Glutamatergic neuron (in vitro differentiated cells): ENCODE data around the gene SDC3. TPM values are rescaled to one million over a fixed set of nuclear protein-coding genes. Genes with fewer than 3 reads are reported as not detected.

ENCODE experiments used
- DNase-seq: peaks from one replicate; pipeline ENCODE4 v3.0.0; 2022
- H3K27ac Mint-ChIP-seq: one replicate; pipeline ENCODE4 v1.8.0; 2020; ENCODE audit warnings: mild to moderate bottlenecking, mixed read lengths, inconsistent platforms; ENCODE audit not compliant: unreplicated experiment
- H3K27me3 Mint-ChIP-seq: one replicate; pipeline ENCODE4 v1.8.0; 2020; ENCODE audit warnings: mild to moderate bottlenecking, moderate library complexity, mixed read lengths, inconsistent platforms; ENCODE audit not compliant: unreplicated experiment
- H3K36me3 Mint-ChIP-seq: one replicate; pipeline ENCODE4 v1.8.0; 2020; ENCODE audit warnings: mild to moderate bottlenecking, mixed read lengths, inconsistent platforms; ENCODE audit not compliant: unreplicated experiment
- H3K4me1 Mint-ChIP-seq: one replicate; pipeline ENCODE4 v1.8.0; 2020; ENCODE audit warnings: mild to moderate bottlenecking, low read depth, mixed read lengths, inconsistent platforms; ENCODE audit not compliant: unreplicated experiment
- H3K4me3 Mint-ChIP-seq: one replicate; pipeline ENCODE4 v1.8.0; 2020; ENCODE audit warnings: mild to moderate bottlenecking, mixed read lengths, inconsistent platforms; ENCODE audit not compliant: unreplicated experiment
- H3K9me3 Mint-ChIP-seq: one replicate; pipeline ENCODE4 v1.8.0; 2020; ENCODE audit warnings: mild to moderate bottlenecking, moderate library complexity, mixed read lengths, inconsistent platforms; ENCODE audit not compliant: unreplicated experiment
- CTCF ChIP-seq: fragments of 200-600 bp; sonication (generic); IDR thresholded peaks from one replicate; pipeline ENCODE4 v1.5.0; 2021; ENCODE audit not compliant: partially characterized antibody, unreplicated experiment
- long read RNA-seq: library from polyadenylated mRNA; unstranded; transcript quantifications from one replicate; pipeline ENCODE4 v2.0.0, GENCODE V29; 2020; ENCODE audit not compliant: unreplicated experiment
- total RNA-seq: library from RNA; stranded (reverse); fragmentation: NEBNext Ultra II Directional; extraction: Animal tissue kit (Norgen Biotek cat#: 25700); gene quantifications from one replicate; pipeline ENCODE4 v1.2.1, GENCODE V29; 2021; ENCODE audit not compliant: unreplicated experiment

Gene SDC3
- total RNA-seq = 41.7 TPM
- long read RNA-seq, partial matches to known transcripts = 0 of 6 reads
- long read RNA-seq, other reads (novel, unspliced or antisense) = 6 of 6 reads

GRCh38 chr1:30908696-30909364 lies at the start of gene SDC3:
Gene SDC3, minus strand, starts transcription at chr1:30908758. Its CDS starts 172 bp downstream, at chr1:30908586.
- TF ChIP-seq CTCF = no peak
- H3K4me1 Mint-ChIP-seq = peaks cover 31% of the 10 kb centered on the region
- peak within 1 kb of the TSS; percentile 86 for H3K27ac Mint-ChIP-seq
- peaks cover 16% of the 10 kb centered on the region for H3K27me3 Mint-ChIP-seq
- DNase-seq = no peak
- H3K36me3 Mint-ChIP-seq = no peaks in the 10 kb centered on the region
- peak within 1 kb of the TSS; percentile 92 for H3K4me3 Mint-ChIP-seq
- peaks cover 14% of the 10 kb centered on the region for H3K9me3 Mint-ChIP-seq

DNA sequence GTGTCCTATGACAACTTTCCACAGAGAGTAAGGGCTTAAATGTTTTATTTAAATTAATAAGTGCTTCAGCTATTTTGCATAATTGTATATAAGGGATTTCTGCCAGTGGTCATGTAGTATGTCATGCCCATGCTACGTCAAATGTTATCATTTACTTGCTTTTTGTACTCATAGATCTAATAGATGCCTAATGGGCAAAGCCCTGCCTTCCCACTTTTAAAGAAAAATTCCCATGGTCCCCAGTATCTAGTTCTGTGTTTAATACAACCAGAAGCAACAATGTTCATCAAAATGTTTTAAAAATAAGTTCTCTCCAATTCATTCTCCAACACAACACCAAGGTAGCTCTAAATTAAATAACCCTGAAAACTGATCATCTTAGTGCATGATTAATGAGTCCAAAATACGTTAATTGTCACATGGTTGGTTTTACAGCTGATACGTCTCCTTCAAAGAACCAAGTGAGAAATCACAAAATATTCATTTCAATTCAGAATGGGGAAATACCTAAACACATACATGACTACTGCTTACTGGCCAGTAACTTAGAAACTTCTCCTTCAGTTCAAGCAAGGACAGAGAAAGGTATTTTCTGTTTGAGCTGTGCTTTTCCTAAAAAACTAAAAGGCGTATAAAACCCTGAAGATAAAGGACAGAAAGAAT lies 49.1 kb upstream of the SDC3 start:
- Mint-ChIP-seq H3K36me3 (no peaks in the 10 kb centered on the region), H3K9me3 (peaks cover 6% of the 10 kb centered on the region), H3K27ac (no peak overlapping the region), H3K4me1 (peaks cover 8% of the 10 kb centered on the region), H3K27me3 (no peaks in the 10 kb centered on the region), H3K4me3 (no peak overlapping the region)
- no peak for TF ChIP-seq CTCF
- DNase-seq = no peak

DNA sequence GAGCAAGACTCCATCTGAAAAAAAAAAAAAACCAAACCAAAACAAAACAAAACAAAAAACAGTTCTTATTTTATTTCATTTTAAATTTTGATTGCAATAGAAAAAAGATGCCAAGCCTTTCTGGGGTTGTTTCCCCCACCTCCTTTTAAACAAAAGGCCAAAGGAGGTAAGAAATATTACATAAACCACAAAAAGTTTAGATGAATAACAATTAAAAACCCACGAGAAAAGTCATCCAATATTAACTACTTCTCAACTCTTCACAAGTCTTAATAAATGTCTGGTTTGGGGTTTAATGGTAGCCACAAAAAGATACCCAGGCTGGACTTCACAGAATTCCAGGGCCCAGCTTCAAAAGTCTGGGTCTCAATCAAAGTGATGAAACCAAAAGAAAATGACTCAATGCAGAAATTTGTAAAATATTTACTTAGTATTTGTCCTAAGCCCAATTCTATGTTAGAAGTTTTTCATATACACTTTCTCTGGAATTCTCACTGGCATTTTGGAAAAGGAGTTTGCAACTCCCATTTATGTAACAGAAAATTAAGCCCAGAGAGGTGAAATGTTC lies 47.0 kb upstream of the SDC3 start:
- no peaks in the 10 kb centered on the region for H3K27me3 Mint-ChIP-seq

DNA sequence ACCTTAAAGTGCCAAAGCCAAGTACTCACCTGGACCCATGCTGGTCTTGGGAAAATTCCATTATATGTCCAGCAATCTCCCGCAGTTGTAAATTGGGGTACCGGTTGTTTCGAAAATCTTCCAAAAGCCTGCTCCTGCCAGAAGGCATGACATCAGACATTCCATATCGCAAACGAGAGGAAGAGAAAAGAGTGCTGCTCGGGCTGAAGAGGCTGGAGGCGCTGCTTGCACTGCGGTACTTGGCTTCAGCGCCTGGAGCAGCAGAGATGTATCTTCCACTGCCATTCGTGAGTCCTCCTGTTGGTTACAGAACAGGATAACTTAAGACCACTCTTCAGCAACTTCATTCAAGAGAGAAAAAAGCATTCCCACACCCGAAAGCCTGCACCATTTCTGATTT lies 45.1 kb upstream of the SDC3 start:
- H3K27me3 Mint-ChIP-seq = no peaks in the 10 kb centered on the region
- no peak overlapping the region for H3K4me3 Mint-ChIP-seq
- H3K36me3 Mint-ChIP-seq = peaks cover 4% of the 10 kb centered on the region
- DNase-seq = no peak
- no peak for TF ChIP-seq CTCF
- peaks cover 7% of the 10 kb centered on the region for H3K4me1 Mint-ChIP-seq
- no peak overlapping the region for H3K27ac Mint-ChIP-seq
- H3K9me3 Mint-ChIP-seq = peaks cover 5% of the 10 kb centered on the region

More for the DNA sequence above, 47.0 kb upstream of the SDC3 start:
- TF ChIP-seq CTCF = no peak
- peaks cover 8% of the 10 kb centered on the region for H3K4me1 Mint-ChIP-seq
- H3K27ac Mint-ChIP-seq = no peak overlapping the region
- no peak overlapping the region for H3K4me3 Mint-ChIP-seq
- H3K36me3 Mint-ChIP-seq = peaks cover 4% of the 10 kb centered on the region
- peaks cover 7% of the 10 kb centered on the region for H3K9me3 Mint-ChIP-seq
- no peak for DNase-seq

GRCh38 chr1:30952098-30952497 lies 43.5 kb upstream of the SDC3 start:
- H3K4me3 Mint-ChIP-seq = no peak overlapping the region
- no peaks in the 10 kb centered on the region for H3K4me1 Mint-ChIP-seq
- TF ChIP-seq CTCF = no peak
- peaks cover 2% of the 10 kb centered on the region for H3K9me3 Mint-ChIP-seq
- H3K27ac Mint-ChIP-seq = peak overlapping the region; percentile 10
- DNase-seq = no peak
- peaks cover 3% of the 10 kb centered on the region for H3K27me3 Mint-ChIP-seq
- H3K36me3 Mint-ChIP-seq = peaks cover 8% of the 10 kb centered on the region
